HEK293 (cell line): ENCODE measurements around the gene TNS4.
A peak's percentile ranks its signal among the peaks of the same experiment; 100 is the strongest.

ENCODE experiments used
- CTCF ChIA-PET: fragments of 350-600 bp; formaldehyde crosslinking; extraction: SDS; loops from one replicate; lab custom pipeline; 2021; ENCODE audit warnings: antibody characterized with exemption; lab: Yijun Ruan, JAX
- POLR2A ChIA-PET: fragments of 300-600 bp; formaldehyde crosslinking; extraction: SDS; loops from one replicate; lab custom pipeline; 2020; ENCODE audit warnings: antibody characterized with exemption, inconsistent platforms; lab: Yijun Ruan, JAX
- H3K27ac ChIP-seq: fragments of 200-500 bp; sonication (Bioruptor generic); 2 replicates; pipeline ENCODE4 v1.5.1; 2014; ENCODE audit warnings: low read depth, low read length, control low read depth, inconsistent platforms; ENCODE audit errors: extremely low read depth
- H3K36me3 ChIP-seq, 2 experiments: fragments of 200-500 bp in 1 of 2; sonication (Bioruptor generic) in 1 of 2; 1 replicate in 1 of 2; 2 replicates in 1 of 2; pipeline ENCODE4 v1.5.1; 2014 to 2017; ENCODE audit warnings: inconsistent platforms in 2 of 2, low read length in 2 of 2; ENCODE audit not compliant: control insufficient read depth in 2 of 2, insufficient read depth in 1 of 2
- H3K4me1 ChIP-seq: fragments of 200-500 bp; sonication (Bioruptor generic); 2 replicates; pipeline ENCODE4 v1.5.1; 2014; ENCODE audit warnings: mild to moderate bottlenecking, low read length, inconsistent platforms; ENCODE audit not compliant: control insufficient read depth, insufficient read depth
- H3K4me3 ChIP-seq: 2 replicates; pipeline ENCODE4 v1.5.1; 2011; ENCODE audit warnings: low read depth, mild to moderate bottlenecking, control low read depth, low read length, moderate library complexity
- H3K9me3 ChIP-seq: fragments of 200-500 bp; sonication (Bioruptor generic); 2 replicates; pipeline ENCODE4 v1.5.1; 2014; ENCODE audit warnings: low read depth, low read length, inconsistent platforms; ENCODE audit not compliant: control insufficient read depth, insufficient read depth
- BCL11A ChIP-seq: fragments of 450-650 bp; formaldehyde crosslinking; IDR thresholded peaks from 2 replicates; pipeline ENCODE4 v1.5.1; 2016; ENCODE audit warnings: low read depth, missing biosample characterization, missing genetic modification characterization
- GLI4 ChIP-seq: fragments of 450-650 bp; formaldehyde crosslinking; IDR thresholded peaks from 2 replicates; pipeline ENCODE4 v1.5.1; 2016; ENCODE audit warnings: missing biosample characterization, missing genetic modification characterization
- GLIS1 ChIP-seq: fragments of 450-650 bp; formaldehyde crosslinking; IDR thresholded peaks from 2 replicates; pipeline ENCODE4 v1.5.1; 2016; ENCODE audit warnings: missing biosample characterization, missing genetic modification characterization
- KLF10 ChIP-seq: fragments of 450-650 bp; IDR thresholded peaks from 2 replicates; pipeline ENCODE4 v1.5.1; 2018; ENCODE audit warnings: missing biosample characterization, mild to moderate bottlenecking, missing genetic modification characterization
- MYNN ChIP-seq: fragments of 450-650 bp; formaldehyde crosslinking; IDR thresholded peaks from 2 replicates; pipeline ENCODE4 v1.5.1; 2016; ENCODE audit warnings: missing biosample characterization, missing genetic modification characterization, borderline replicate concordance
- PATZ1 ChIP-seq: fragments of 450-650 bp; formaldehyde crosslinking; IDR thresholded peaks from 2 replicates; pipeline ENCODE4 v1.5.1; 2016; ENCODE audit warnings: missing biosample characterization, missing genetic modification characterization
- REPIN1 ChIP-seq: fragments of 450-650 bp; formaldehyde crosslinking; IDR thresholded peaks from 2 replicates; pipeline ENCODE4 v1.5.1; 2017; ENCODE audit warnings: missing biosample characterization, missing genetic modification characterization, low read depth
- TSHZ1 ChIP-seq: fragments of 450-650 bp; formaldehyde crosslinking; IDR thresholded peaks from 2 replicates; pipeline ENCODE4 v1.5.1; 2016; ENCODE audit warnings: missing biosample characterization, missing genetic modification characterization, borderline replicate concordance
- ZIC2 ChIP-seq: fragments of 450-650 bp; formaldehyde crosslinking; IDR thresholded peaks from 2 replicates; pipeline ENCODE4 v1.5.1; 2016; ENCODE audit warnings: missing biosample characterization, missing genetic modification characterization
- ZNF112 ChIP-seq: fragments of 450-650 bp; formaldehyde crosslinking; IDR thresholded peaks from 2 replicates; pipeline ENCODE4 v1.5.0; 2017; ENCODE audit warnings: missing biosample characterization, missing genetic modification characterization
- ZNF133 ChIP-seq: fragments of 450-650 bp; formaldehyde crosslinking; IDR thresholded peaks from 2 replicates; pipeline ENCODE4 v1.5.1; 2016; ENCODE audit warnings: missing biosample characterization, missing genetic modification characterization
- ZNF138 ChIP-seq: fragments of 450-650 bp; formaldehyde crosslinking; IDR thresholded peaks from 2 replicates; pipeline ENCODE4 v1.5.1; 2016; ENCODE audit warnings: missing biosample characterization, missing genetic modification characterization, borderline replicate concordance
- ZNF146 ChIP-seq: fragments of 450-650 bp; formaldehyde crosslinking; IDR thresholded peaks from 2 replicates; pipeline ENCODE4 v1.5.1; 2016; ENCODE audit warnings: missing biosample characterization, missing genetic modification characterization
- ZNF155 ChIP-seq: fragments of 450-650 bp; formaldehyde crosslinking; IDR thresholded peaks from 2 replicates; pipeline ENCODE4 v1.5.1; 2016; ENCODE audit warnings: missing biosample characterization, missing genetic modification characterization
- ZNF184 ChIP-seq: fragments of 450-650 bp; IDR thresholded peaks from 2 replicates; pipeline ENCODE4 v1.5.1; 2018; ENCODE audit warnings: missing biosample characterization, mild to moderate bottlenecking, missing genetic modification characterization
- ZNF24 ChIP-seq: fragments of 450-650 bp; formaldehyde crosslinking; IDR thresholded peaks from 2 replicates; pipeline ENCODE4 v1.5.1; 2016; ENCODE audit warnings: missing biosample characterization, missing genetic modification characterization
- ZNF26 ChIP-seq: fragments of 450-650 bp; formaldehyde crosslinking; IDR thresholded peaks from 2 replicates; pipeline ENCODE4 v1.5.1; 2016; ENCODE audit warnings: missing biosample characterization, missing genetic modification characterization
- ZNF354C ChIP-seq: fragments of 450-650 bp; formaldehyde crosslinking; IDR thresholded peaks from 2 replicates; pipeline ENCODE4 v1.5.1; 2016; ENCODE audit warnings: missing biosample characterization, missing genetic modification characterization, low read depth, borderline replicate concordance
- ZNF394 ChIP-seq: fragments of 450-650 bp; formaldehyde crosslinking; IDR thresholded peaks from 2 replicates; pipeline ENCODE4 v1.5.1; 2016; ENCODE audit warnings: missing biosample characterization, missing genetic modification characterization, mild to moderate bottlenecking, moderate library complexity, borderline replicate concordance
- ZNF514 ChIP-seq: fragments of 450-650 bp; formaldehyde crosslinking; IDR thresholded peaks from 2 replicates; pipeline ENCODE4 v1.5.1; 2016; ENCODE audit warnings: missing biosample characterization, missing genetic modification characterization
- ZNF548 ChIP-seq: fragments of 450-650 bp; formaldehyde crosslinking; IDR thresholded peaks from 2 replicates; pipeline ENCODE4 v1.5.1; 2016; ENCODE audit warnings: missing biosample characterization, missing genetic modification characterization
- ZNF629 ChIP-seq: fragments of 450-650 bp; formaldehyde crosslinking; IDR thresholded peaks from 2 replicates; pipeline ENCODE4 v1.5.1; 2017; ENCODE audit warnings: missing biosample characterization, missing genetic modification characterization
- ZNF843 ChIP-seq: fragments of 450-650 bp; formaldehyde crosslinking; IDR thresholded peaks from 2 replicates; pipeline ENCODE4 v1.5.1; 2016; ENCODE audit warnings: missing biosample characterization, missing genetic modification characterization
- ZSCAN16 ChIP-seq: fragments of 450-650 bp; formaldehyde crosslinking; IDR thresholded peaks from 2 replicates; pipeline ENCODE4 v1.5.1; 2016; ENCODE audit warnings: missing biosample characterization, missing genetic modification characterization
- ZSCAN23 ChIP-seq: fragments of 450-650 bp; formaldehyde crosslinking; IDR thresholded peaks from 2 replicates; pipeline ENCODE4 v1.5.1; 2016; ENCODE audit warnings: missing biosample characterization, missing genetic modification characterization
- TF ChIP-seq, protein P1 (sequence below): fragments of 450-650 bp; formaldehyde crosslinking; IDR thresholded peaks from 2 replicates; pipeline ENCODE4 v1.5.1; 2017; ENCODE audit warnings: missing biosample characterization, missing genetic modification characterization

Gene TNS4

GRCh38 chr17:40486522-40487370 is 14.7 kb downstream of the TNS4 start (continued):
- TF ChIP-seq, protein P1, sequence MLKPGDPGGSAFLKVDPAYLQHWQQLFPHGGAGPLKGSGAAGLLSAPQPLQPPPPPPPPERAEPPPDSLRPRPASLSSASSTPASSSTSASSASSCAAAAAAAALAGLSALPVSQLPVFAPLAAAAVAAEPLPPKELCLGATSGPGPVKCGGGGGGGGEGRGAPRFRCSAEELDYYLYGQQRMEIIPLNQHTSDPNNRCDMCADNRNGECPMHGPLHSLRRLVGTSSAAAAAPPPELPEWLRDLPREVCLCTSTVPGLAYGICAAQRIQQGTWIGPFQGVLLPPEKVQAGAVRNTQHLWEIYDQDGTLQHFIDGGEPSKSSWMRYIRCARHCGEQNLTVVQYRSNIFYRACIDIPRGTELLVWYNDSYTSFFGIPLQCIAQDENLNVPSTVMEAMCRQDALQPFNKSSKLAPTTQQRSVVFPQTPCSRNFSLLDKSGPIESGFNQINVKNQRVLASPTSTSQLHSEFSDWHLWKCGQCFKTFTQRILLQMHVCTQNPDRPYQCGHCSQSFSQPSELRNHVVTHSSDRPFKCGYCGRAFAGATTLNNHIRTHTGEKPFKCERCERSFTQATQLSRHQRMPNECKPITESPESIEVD, result no peak
- TF ChIP-seq ZIC2, result 0 out of 2 replicates have a peak, but pooled peaks have one; percentile 20
- TF ChIP-seq ZSCAN16 (tag by site-specific recombination), result no peak
- TF ChIP-seq ZNF548, result no peak
- TF ChIP-seq ZNF394 (tag by site-specific recombination), result no peak
- peak; percentile 45; the same call in 1 of the 2 replicates for TF ChIP-seq KLF10
- peak; percentile 86 for TF ChIP-seq ZNF184 (tag by site-specific recombination)
- TF ChIP-seq ZNF24 (tag by site-specific recombination), result peak; percentile 36; the same call in 1 of the 2 replicates
- TF ChIP-seq, all 188 proteins: peak for 9

GRCh38 chr17:40485851-40486521 is 15.4 kb downstream of the TNS4 start:
- Histone ChIP-seq H3K4me3 (peak overlapping the region; percentile 12; the same call in 1 of the 2 replicates), H3K4me1 (peaks cover 18% of the 10 kb centered on the region), H3K27ac (no peak overlapping the region), H3K9me3 (no peaks in the 10 kb centered on the region), H3K36me3 (no peaks in the 10 kb centered on the region)
- CTCF ChIA-PET, result interaction anchor here (0.7 to 5.1 kb wide), 6 partner anchors 9 to 47 kb away, joined by 4 to 65 read pairs (median 6); no protein-coding TSS in a partner anchor
- POLR2A ChIA-PET, result interaction anchor here (0.6 to 2.1 kb wide), 10 partner anchors 10 to 1202 kb away, joined by 3 to 10 read pairs (median 4); partner anchors contain the start of gene TOP2A
- no peak for TF ChIP-seq ZNF155
- no peak for TF ChIP-seq ZNF112 (tag by site-specific recombination)
- TF ChIP-seq ZNF843 (tag by site-specific recombination), result 0 out of 2 replicates have a peak, but pooled peaks have one; percentile 15
- peak; percentile 86 for TF ChIP-seq GLIS1
- no peak for TF ChIP-seq MYNN
- TF ChIP-seq BCL11A (tag by site-specific recombination), result 0 out of 2 replicates have a peak, but pooled peaks have one; percentile 24
- no peak for TF ChIP-seq ZNF146
- no peak for TF ChIP-seq ZNF26
- 0 out of 2 replicates have a peak, but pooled peaks have one; percentile 12 for TF ChIP-seq ZSCAN23 (tag by site-specific recombination)
- TF ChIP-seq REPIN1, result no peak
- TF ChIP-seq ZNF514 (tag by site-specific recombination), result no peak
- peak; percentile 94 for TF ChIP-seq ZNF629 (tag by site-specific recombination)
- peak; percentile 91 for TF ChIP-seq PATZ1 (tag by site-specific recombination)
- no peak for TF ChIP-seq ZNF133 (tag by site-specific recombination)
- TF ChIP-seq TSHZ1, result peak; percentile 58; the same call in 1 of the 2 replicates
- no peak for TF ChIP-seq ZNF138
- TF ChIP-seq GLI4 (tag by site-specific recombination), result peak; percentile 48; the same call in 1 of the 2 replicates
- TF ChIP-seq ZNF394 (tag by site-specific recombination), result peak; percentile 37; the same call in 1 of the 2 replicates
- no peak for TF ChIP-seq ZNF354C
